HEK293T (cell line): ENCODE data around the gene TMSB15C.

Experiments used
- FOXK2 ChIP-seq: fragments of 450-650 bp; IDR thresholded peaks from 2 replicates; pipeline ENCODE4 v1.6.1; 2016; ENCODE audit warnings: mild to moderate bottlenecking
- FOXM1 ChIP-seq: fragments of 450-650 bp; IDR thresholded peaks from 2 replicates; pipeline ENCODE4 v1.6.1; 2017; ENCODE audit warnings: mild to moderate bottlenecking, borderline replicate concordance
- SP1 ChIP-seq: fragments of 450-650 bp; IDR thresholded peaks from 2 replicates; pipeline ENCODE4 v1.6.1; 2017

DNA sequence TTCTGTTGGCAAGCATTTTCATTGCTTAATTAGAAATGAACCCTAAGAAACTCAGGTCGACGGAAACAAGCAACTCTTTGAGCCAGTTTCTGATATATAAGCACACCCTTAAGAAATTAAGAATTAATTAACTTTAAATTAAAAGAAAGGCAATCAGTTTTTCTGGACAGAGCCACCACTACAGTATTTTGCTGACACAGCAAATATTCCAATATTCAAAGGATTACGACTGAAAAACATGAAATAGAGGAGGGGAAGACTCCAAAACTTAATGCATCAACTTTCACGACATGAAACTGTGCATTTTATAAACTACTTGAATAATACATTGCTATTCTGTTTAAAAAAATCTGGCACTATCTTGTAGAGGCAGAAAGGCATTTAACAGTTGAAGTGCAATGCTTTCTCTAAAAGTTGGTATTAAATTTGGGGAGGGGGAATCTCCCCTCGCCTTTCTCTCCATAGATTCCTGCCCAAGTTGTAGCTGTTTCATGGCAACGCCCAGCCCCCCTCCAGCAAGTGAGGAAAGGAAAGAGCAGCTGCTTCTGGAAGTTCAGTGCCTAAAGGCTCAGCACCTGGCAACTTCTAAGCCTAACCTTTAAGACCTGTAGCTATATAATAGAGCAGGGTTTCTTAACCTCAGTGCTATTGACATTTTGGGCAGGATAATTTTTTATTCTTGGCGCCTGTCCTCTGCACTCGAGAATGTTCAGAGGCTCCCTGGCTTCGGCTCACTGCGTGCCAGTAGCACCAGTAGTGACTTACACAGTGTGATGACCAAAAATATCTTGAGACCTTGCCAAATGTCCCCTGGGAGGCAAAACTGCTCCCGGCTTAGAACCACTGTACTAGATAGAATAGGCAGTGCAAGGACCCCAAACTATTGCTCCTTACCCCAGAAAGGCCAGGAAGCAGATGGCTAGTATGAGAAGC lies 29.6 kb upstream of the TMSB15C start:
- no peak for TF ChIP-seq FOXK2
- no peak for TF ChIP-seq FOXM1
- no peak for TF ChIP-seq SP1
